ENCODE measurements around the gene NAPA. TPM values are rescaled to one million over a fixed set of nuclear protein-coding genes. Genes with fewer than 3 reads are reported as not detected.
A peak's percentile ranks its signal among the peaks of the same experiment; 100 is the strongest.

NAPA gene
- total and polyA plus RNA-seq, 2 donors (not counting 1 experiment from before 2014, with no cell fraction given): 76.8 to 118 TPM

DNA sequence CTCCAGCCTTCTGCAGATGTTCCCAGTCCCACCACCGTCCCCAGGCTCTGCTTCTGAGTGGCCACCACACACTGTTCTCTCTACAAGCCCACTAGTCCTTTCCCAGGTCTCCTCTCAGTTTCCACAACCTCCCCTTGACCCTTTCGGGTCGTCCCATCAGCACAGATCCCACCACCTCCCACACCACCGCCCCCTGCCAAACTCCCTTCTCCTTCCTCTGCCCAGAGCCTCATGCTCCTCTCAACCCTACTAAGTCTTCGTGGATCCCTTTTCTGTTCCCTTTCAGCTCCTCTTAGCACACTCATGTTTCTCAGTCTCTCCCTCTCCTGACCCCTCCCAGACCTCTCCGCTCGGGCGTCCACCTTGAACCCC is 1.9 kb downstream of the NAPA start:
- peak overlapping the region; percentile 75 for H3K27ac ChIP-seq (ENCODE audit: insufficient read depth, low read length)

DNA sequence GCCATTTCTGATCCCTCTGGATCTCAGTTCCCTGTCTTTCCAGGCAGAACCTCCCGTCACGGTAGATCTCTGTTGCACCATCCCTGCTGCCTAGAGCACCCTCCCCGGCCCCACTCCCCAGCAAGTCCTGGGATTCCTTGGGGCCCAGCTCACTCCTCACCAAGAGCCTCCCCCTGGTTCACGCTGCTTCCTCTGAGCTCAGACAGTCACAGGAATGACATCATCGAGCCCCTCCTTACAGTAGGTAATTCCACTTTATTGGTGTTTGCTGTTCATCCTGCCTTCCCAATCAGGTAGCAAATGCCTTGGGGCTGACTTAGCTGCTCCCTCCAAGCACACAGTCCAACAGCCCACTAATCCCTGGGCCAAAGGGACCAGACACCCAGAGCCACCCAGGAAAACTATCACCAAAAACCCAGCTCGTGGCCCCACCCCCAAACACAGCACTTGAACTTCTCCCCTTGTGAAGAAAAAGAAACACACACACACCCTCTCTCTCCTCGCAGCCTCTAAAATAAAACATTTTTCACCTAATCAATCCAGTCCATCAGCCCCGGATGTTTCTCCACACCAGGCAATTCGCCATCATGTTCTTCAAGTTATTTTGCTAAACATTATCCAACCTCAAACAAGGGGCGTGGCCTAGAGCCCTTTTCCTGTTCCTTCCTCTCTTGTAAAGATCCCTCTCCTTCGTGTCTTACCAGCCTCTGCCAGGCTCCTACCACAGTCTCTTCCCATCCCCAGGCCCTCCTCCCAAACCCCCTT is 2.5 kb downstream of the NAPA start:
- Histone ChIP-seq H3K27ac (ENCODE audit: insufficient read depth, low read length) (peak overlapping the region; percentile 75), H3K9ac (ENCODE audit: insufficient read depth, low read length) (peak overlapping the region; percentile 44)

More for the DNA sequence above, 1.9 kb downstream of the NAPA start:
- peaks cover 66% of the 10 kb centered on the region for H3K79me2 ChIP-seq (ENCODE audit: control insufficient read depth, insufficient read depth, low read length)
- TF ChIP-seq, protein P1, sequence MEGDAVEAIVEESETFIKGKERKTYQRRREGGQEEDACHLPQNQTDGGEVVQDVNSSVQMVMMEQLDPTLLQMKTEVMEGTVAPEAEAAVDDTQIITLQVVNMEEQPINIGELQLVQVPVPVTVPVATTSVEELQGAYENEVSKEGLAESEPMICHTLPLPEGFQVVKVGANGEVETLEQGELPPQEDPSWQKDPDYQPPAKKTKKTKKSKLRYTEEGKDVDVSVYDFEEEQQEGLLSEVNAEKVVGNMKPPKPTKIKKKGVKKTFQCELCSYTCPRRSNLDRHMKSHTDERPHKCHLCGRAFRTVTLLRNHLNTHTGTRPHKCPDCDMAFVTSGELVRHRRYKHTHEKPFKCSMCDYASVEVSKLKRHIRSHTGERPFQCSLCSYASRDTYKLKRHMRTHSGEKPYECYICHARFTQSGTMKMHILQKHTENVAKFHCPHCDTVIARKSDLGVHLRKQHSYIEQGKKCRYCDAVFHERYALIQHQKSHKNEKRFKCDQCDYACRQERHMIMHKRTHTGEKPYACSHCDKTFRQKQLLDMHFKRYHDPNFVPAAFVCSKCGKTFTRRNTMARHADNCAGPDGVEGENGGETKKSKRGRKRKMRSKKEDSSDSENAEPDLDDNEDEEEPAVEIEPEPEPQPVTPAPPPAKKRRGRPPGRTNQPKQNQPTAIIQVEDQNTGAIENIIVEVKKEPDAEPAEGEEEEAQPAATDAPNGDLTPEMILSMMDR (conservative IDR thresholded peaks at IDR 0.05 in 1 of 2, IDR thresholded peaks at IDR 0.05 in 1 of 2; ENCODE audit: low read depth in 1 of 2, low read length in 2 of 2): no peak
- TF ChIP-seq EZH2 (IDR thresholded peaks at IDR 0.05; ENCODE audit: low read length, missing control alignments): no peak
- H3K9me3 ChIP-seq (ENCODE audit: control insufficient read depth, insufficient read depth, low read depth, low read length): no peaks in the 10 kb centered on the region
- no peaks in the 10 kb centered on the region for H3K27me3 ChIP-seq (ENCODE audit: control insufficient read depth, insufficient read depth, low read length)
- H3K9ac ChIP-seq (ENCODE audit: insufficient read depth, low read length): peak overlapping the region; percentile 44
- H3K4me2 ChIP-seq (ENCODE audit: extremely low read depth, insufficient read depth, low read length): peak overlapping the region; percentile 71
- H2AFZ ChIP-seq (ENCODE audit: low read length): no peak overlapping the region
- H4K20me1 ChIP-seq (ENCODE audit: control insufficient read depth, extremely low read depth, insufficient read depth, low read length): no peaks in the 10 kb centered on the region
- H3K36me3 ChIP-seq (ENCODE audit: control insufficient read depth, insufficient read depth, low read length): no peaks in the 10 kb centered on the region
- H3K4me3 ChIP-seq (replicated peaks in 1 of 4; ENCODE audit: control extremely low read depth in 1 of 4, insufficient read depth in 1 of 4, low read depth in 3 of 4, low read length in 4 of 4): peak overlapping the region; percentile 20 to 98 (median 47)
- H3K4me1 ChIP-seq (ENCODE audit: control insufficient read depth, extremely low read depth, insufficient read depth, low read length): peaks cover 31% of the 10 kb centered on the region
- no peak for DNase-seq (ENCODE audit: low read depth in 2 of 2)

DNA sequence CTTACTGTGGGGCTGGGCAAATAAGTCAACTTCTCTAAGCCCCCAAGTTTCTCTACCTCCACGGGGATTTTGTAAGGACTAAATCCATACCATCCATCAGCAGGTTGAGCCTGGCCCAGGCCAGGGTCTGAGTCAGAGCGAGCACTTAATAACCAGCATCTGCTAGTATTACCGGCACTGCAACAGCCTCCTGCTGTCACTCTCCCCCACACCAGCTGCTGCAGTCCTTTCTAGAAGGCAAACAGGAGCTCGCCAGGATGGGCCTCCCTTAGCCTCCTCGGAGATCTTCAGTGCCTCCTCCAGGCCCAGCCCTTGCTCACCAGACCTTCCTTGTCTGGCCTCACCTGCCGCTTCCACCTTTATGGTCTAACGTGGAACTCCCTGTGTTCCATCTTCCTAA is 3.2 kb downstream of the NAPA start:
- peaks cover 78% of the 10 kb centered on the region for H3K79me2 ChIP-seq (ENCODE audit: control insufficient read depth, insufficient read depth, low read length)
- TF ChIP-seq EZH2 (IDR thresholded peaks at IDR 0.05; ENCODE audit: low read length, missing control alignments): no peak
- TF ChIP-seq, protein P1 (conservative IDR thresholded peaks at IDR 0.05 in 1 of 2, IDR thresholded peaks at IDR 0.05 in 1 of 2; ENCODE audit: low read depth in 1 of 2, low read length in 2 of 2): no peak
- H3K9ac ChIP-seq (ENCODE audit: insufficient read depth, low read length): peak overlapping the region; percentile 39
- H3K27ac ChIP-seq (ENCODE audit: insufficient read depth, low read length): peak overlapping the region; percentile 75
- no peaks in the 10 kb centered on the region for H3K27me3 ChIP-seq (ENCODE audit: control insufficient read depth, insufficient read depth, low read length)
- H3K4me3 ChIP-seq (replicated peaks in 1 of 4; ENCODE audit: control extremely low read depth in 1 of 4, insufficient read depth in 1 of 4, low read depth in 3 of 4, low read length in 4 of 4): peak overlapping the region in 3 of 4 experiments; percentile 20 to 98 (median 54)
- H3K4me2 ChIP-seq (ENCODE audit: extremely low read depth, insufficient read depth, low read length): peak overlapping the region; percentile 56
- H3K9me3 ChIP-seq (ENCODE audit: control insufficient read depth, insufficient read depth, low read depth, low read length): no peaks in the 10 kb centered on the region
- peak in 1 of 2 donors; percentile 16 for DNase-seq (ENCODE audit: low read depth in 2 of 2)
- H3K4me1 ChIP-seq (ENCODE audit: control insufficient read depth, extremely low read depth, insufficient read depth, low read length): peaks cover 31% of the 10 kb centered on the region
- H2AFZ ChIP-seq (ENCODE audit: low read length): no peak overlapping the region
- H4K20me1 ChIP-seq (ENCODE audit: control insufficient read depth, extremely low read depth, insufficient read depth, low read length): no peaks in the 10 kb centered on the region
- H3K36me3 ChIP-seq (ENCODE audit: control insufficient read depth, insufficient read depth, low read length): no peaks in the 10 kb centered on the region

More for the DNA sequence above, 2.5 kb downstream of the NAPA start:
- no peak for TF ChIP-seq EZH2 (IDR thresholded peaks at IDR 0.05; ENCODE audit: low read length, missing control alignments)
- TF ChIP-seq, protein P1 (conservative IDR thresholded peaks at IDR 0.05 in 1 of 2, IDR thresholded peaks at IDR 0.05 in 1 of 2; ENCODE audit: low read depth in 1 of 2, low read length in 2 of 2): no peak
- Histone ChIP-seq H3K4me3 (replicated peaks in 1 of 4; ENCODE audit: control extremely low read depth in 1 of 4, insufficient read depth in 1 of 4, low read depth in 3 of 4, low read length in 4 of 4) (peak overlapping the region; percentile 20 to 98 (median 47)), H3K4me2 (ENCODE audit: extremely low read depth, insufficient read depth, low read length) (peak overlapping the region; percentile 71), H3K9me3 (ENCODE audit: control insufficient read depth, insufficient read depth, low read depth, low read length) (no peaks in the 10 kb centered on the region), H3K36me3 (ENCODE audit: control insufficient read depth, insufficient read depth, low read length) (no peaks in the 10 kb centered on the region), H3K79me2 (ENCODE audit: control insufficient read depth, insufficient read depth, low read length) (peaks cover 71% of the 10 kb centered on the region), H2AFZ (ENCODE audit: low read length) (no peak overlapping the region), H3K4me1 (ENCODE audit: control insufficient read depth, extremely low read depth, insufficient read depth, low read length) (peaks cover 31% of the 10 kb centered on the region), H4K20me1 (ENCODE audit: control insufficient read depth, extremely low read depth, insufficient read depth, low read length) (no peaks in the 10 kb centered on the region), H3K27me3 (ENCODE audit: control insufficient read depth, insufficient read depth, low read length) (no peaks in the 10 kb centered on the region)
- DNase-seq (ENCODE audit: low read depth in 2 of 2): peak; percentile 5 to 78
